ENCODE results near the gene SRGAP1. TPM values are rescaled to one million over a fixed set of nuclear protein-coding genes. Genes with fewer than 3 reads are reported as not detected.

The SRGAP1 gene
- total and polyA plus RNA-seq, 2 experiments from 2014 or later: 9.2 to 10.8 TPM

- Histone ChIP-seq H2AFZ (no peak overlapping the region), H3K27ac (no peak overlapping the region), H4K20me1 (ENCODE audit: insufficient read depth, poor library complexity, severe bottlenecking) (no peaks in the 10 kb centered on the region), H3K79me2 (peaks cover 64% of the 10 kb centered on the region), H3K9me3 (ENCODE audit: low read depth) (no peaks in the 10 kb centered on the region), H3K9me2 (replicated peaks; ENCODE audit: insufficient read depth) (no peaks in the 10 kb centered on the region), H3K4me3 (no peak overlapping the region), H3K27me3 (no peaks in the 10 kb centered on the region), H3K4me1 (ENCODE audit: insufficient read depth) (peaks cover 17% of the 10 kb centered on the region), H3K4me2 (no peak overlapping the region), H3K36me3 (replicated peaks; ENCODE audit: insufficient read depth, low read depth) (no peaks in the 10 kb centered on the region)
- no peak for DNase-seq (ENCODE audit: low spot score)
- TF ChIP-seq EZH2phosphoT487 (IDR thresholded peaks at IDR 0.05; ENCODE audit: low read depth, severe bottlenecking, unreplicated experiment) (no peak), CTCF (IDR thresholded peaks at IDR 0.05; ENCODE audit: poor library complexity) (no peak), EZH2 (IDR thresholded peaks at IDR 0.05; ENCODE audit: borderline replicate concordance) (no peak)
These were observed 19.9 kb downstream of the SRGAP1 start for GRCh38 chr12:63864454-63864706.

GRCh38 chr12:63865448-63865847 lies 20.9 kb downstream of the SRGAP1 start:
- Histone ChIP-seq H3K27ac (no peak overlapping the region), H3K79me2 (peaks cover 57% of the 10 kb centered on the region), H3K4me1 (ENCODE audit: insufficient read depth) (peaks cover 17% of the 10 kb centered on the region), H2AFZ (no peak overlapping the region), H4K20me1 (ENCODE audit: insufficient read depth, poor library complexity, severe bottlenecking) (no peaks in the 10 kb centered on the region), H3K9me3 (ENCODE audit: low read depth) (no peaks in the 10 kb centered on the region), H3K4me2 (no peak overlapping the region), H3K36me3 (replicated peaks; ENCODE audit: insufficient read depth, low read depth) (no peaks in the 10 kb centered on the region), H3K27me3 (no peaks in the 10 kb centered on the region), H3K9me2 (replicated peaks; ENCODE audit: insufficient read depth) (no peaks in the 10 kb centered on the region), H3K4me3 (no peak overlapping the region)
- TF ChIP-seq EZH2phosphoT487 (IDR thresholded peaks at IDR 0.05; ENCODE audit: low read depth, severe bottlenecking, unreplicated experiment): no peak
- no peak for TF ChIP-seq CTCF (IDR thresholded peaks at IDR 0.05; ENCODE audit: poor library complexity)
- no peak for TF ChIP-seq EZH2 (IDR thresholded peaks at IDR 0.05; ENCODE audit: borderline replicate concordance)
- 91% methylated on average over 8 of the region's 8 CpGs for WGBS (ENCODE audit: low lambda C conversion rate, missing lambda C conversion rate)
- DNase-seq (ENCODE audit: low spot score): no peak

- no peak overlapping the region for H3K4me2 ChIP-seq
- H3K4me1 ChIP-seq (ENCODE audit: insufficient read depth): peaks cover 9% of the 10 kb centered on the region
- H3K4me3 ChIP-seq: no peak overlapping the region
- no peaks in the 10 kb centered on the region for H3K9me3 ChIP-seq (ENCODE audit: low read depth)
- no peaks in the 10 kb centered on the region for H4K20me1 ChIP-seq (ENCODE audit: insufficient read depth, poor library complexity, severe bottlenecking)
- DNase-seq (ENCODE audit: low spot score): no peak
- no peaks in the 10 kb centered on the region for H3K36me3 ChIP-seq (replicated peaks; ENCODE audit: insufficient read depth, low read depth)
- H3K79me2 ChIP-seq: peaks cover 59% of the 10 kb centered on the region
- WGBS (ENCODE audit: low lambda C conversion rate, missing lambda C conversion rate): 89% methylated on average over 3 of the region's 3 CpGs
- TF ChIP-seq EZH2phosphoT487 (IDR thresholded peaks at IDR 0.05; ENCODE audit: low read depth, severe bottlenecking, unreplicated experiment) (no peak), EZH2 (IDR thresholded peaks at IDR 0.05; ENCODE audit: borderline replicate concordance) (no peak), CTCF (IDR thresholded peaks at IDR 0.05; ENCODE audit: poor library complexity) (no peak)
- no peak overlapping the region for H2AFZ ChIP-seq
- H3K27ac ChIP-seq: no peak overlapping the region
- H3K27me3 ChIP-seq: no peaks in the 10 kb centered on the region
- no peaks in the 10 kb centered on the region for H3K9me2 ChIP-seq (replicated peaks; ENCODE audit: insufficient read depth)
These were observed 22.6 kb downstream of the SRGAP1 start for GRCh38 chr12:63867053-63867452.

GRCh38 chr12:63869656-63870055 lies 25.2 kb downstream of the SRGAP1 start:
- peaks cover 67% of the 10 kb centered on the region for H3K79me2 ChIP-seq
- no peak overlapping the region for H3K27ac ChIP-seq
- 96% methylated on average over 1 of the region's 1 CpG for WGBS (ENCODE audit: low lambda C conversion rate, missing lambda C conversion rate)
- DNase-seq (ENCODE audit: low spot score): no peak
- no peaks in the 10 kb centered on the region for H3K9me3 ChIP-seq (ENCODE audit: low read depth)
- no peak overlapping the region for H3K4me2 ChIP-seq
- no peaks in the 10 kb centered on the region for H4K20me1 ChIP-seq (ENCODE audit: insufficient read depth, poor library complexity, severe bottlenecking)
- H3K4me1 ChIP-seq (ENCODE audit: insufficient read depth): no peaks in the 10 kb centered on the region
- no peaks in the 10 kb centered on the region for H3K9me2 ChIP-seq (replicated peaks; ENCODE audit: insufficient read depth)
- H2AFZ ChIP-seq: no peak overlapping the region
- H3K4me3 ChIP-seq: no peak overlapping the region
- TF ChIP-seq CTCF (IDR thresholded peaks at IDR 0.05; ENCODE audit: poor library complexity): no peak
- TF ChIP-seq EZH2 (IDR thresholded peaks at IDR 0.05; ENCODE audit: borderline replicate concordance): no peak
- TF ChIP-seq EZH2phosphoT487 (IDR thresholded peaks at IDR 0.05; ENCODE audit: low read depth, severe bottlenecking, unreplicated experiment): no peak
- no peaks in the 10 kb centered on the region for H3K36me3 ChIP-seq (replicated peaks; ENCODE audit: insufficient read depth, low read depth)
- no peaks in the 10 kb centered on the region for H3K27me3 ChIP-seq
